Urinary bladder (tissue), 4 donors: ENCODE measurements around the gene CDC42BPB. TPM values are rescaled to one million over a fixed set of nuclear protein-coding genes. Genes with fewer than 3 reads are reported as not detected.

Experiments
- DNase-seq: peaks from one replicate; pipeline ENCODE4 v3.0.0-alpha.2; 2015; ENCODE audit errors: extremely low spot score
- H3K27ac ChIP-seq: one replicate; pipeline ENCODE4 v1.5.1; 2013; ENCODE audit warnings: low read depth, mild to moderate bottlenecking, moderate library complexity
- H3K36me3 ChIP-seq: one replicate; pipeline ENCODE4 v1.6.1; 2013; ENCODE audit warnings: mild to moderate bottlenecking, moderate library complexity; ENCODE audit not compliant: insufficient read depth
- H3K4me1 ChIP-seq: one replicate; pipeline ENCODE4 v1.6.1; 2013; ENCODE audit warnings: mild to moderate bottlenecking, moderate library complexity; ENCODE audit not compliant: insufficient read depth
- H3K4me3 ChIP-seq: one replicate; pipeline ENCODE4 v1.5.1; 2013; ENCODE audit warnings: low read depth, low read length
- WGBS: extraction: QIAGEN DNeasy Blood & Tissue Kit; methylation state at CpG from one replicate; pipeline ENCODE4 v1.1.7; 2013; 5-methylcytosine and 5-hydroxymethylcytosine counted together
- polyA plus RNA-seq: library from polyadenylated mRNA; stranded (reverse); fragments of 200-250 nt; gene quantifications from one replicate; pipeline ENCODE4 v1.2.3, GENCODE V29; 2013
- total RNA-seq: library from RNA; depleted of rRNA; stranded (reverse); fragments of >200 nt; gene quantifications from one replicate; pipeline ENCODE4 v1.2.3, GENCODE V29; 2014
- donor health status: healthy with polysubstance abuse.
- donor health status: healthy.

CDC42BPB gene
- total and polyA plus RNA-seq, 2 donors, result 68.9 to 74.4 TPM

DNA sequence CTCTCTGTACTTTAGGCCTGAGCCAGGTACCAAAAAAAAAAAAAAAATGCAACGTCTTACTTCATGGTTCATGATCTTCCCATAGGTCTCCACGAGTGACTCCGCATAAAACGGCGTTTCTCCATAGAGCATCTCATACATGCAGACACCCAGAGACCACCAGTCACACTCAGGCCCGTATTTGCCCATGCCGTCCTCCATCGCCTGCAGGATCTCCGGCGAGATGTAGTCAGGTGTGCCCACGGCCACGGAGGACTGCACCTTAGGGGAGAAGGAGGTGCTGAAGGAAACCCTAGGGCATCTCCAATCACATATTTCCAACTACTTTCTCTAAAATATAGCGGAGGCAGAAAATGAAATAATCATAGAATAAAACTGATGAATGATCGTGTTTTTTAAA lies 73.9 kb downstream of the CDC42BPB start:
- WGBS, result 95% methylated on average over 14 of the region's 14 CpGs
- no peaks in the 10 kb centered on the region for H3K4me1 ChIP-seq
- DNase-seq, result no peak
- no peak overlapping the region for H3K4me3 ChIP-seq
- peaks cover 2% of the 10 kb centered on the region for H3K36me3 ChIP-seq
- H3K27ac ChIP-seq, result no peak overlapping the region

GRCh38 chr14:102982852-102983470 lies 74.4 kb downstream of the CDC42BPB start:
- Histone ChIP-seq H3K36me3 (peaks cover 2% of the 10 kb centered on the region), H3K27ac (no peak overlapping the region), H3K4me1 (no peaks in the 10 kb centered on the region), H3K4me3 (no peak overlapping the region)
- DNase-seq, result no peak
- 88% methylated on average over 15 of the region's 15 CpGs for WGBS

- no peak overlapping the region for H3K27ac ChIP-seq
- no peak overlapping the region for H3K4me3 ChIP-seq
- DNase-seq, result no peak
- H3K36me3 ChIP-seq, result peaks cover 2% of the 10 kb centered on the region
- H3K4me1 ChIP-seq, result no peaks in the 10 kb centered on the region
- 88% methylated on average over 8 of the region's 8 CpGs for WGBS
Measured at GRCh38 chr14:102980409-102980810, 76.9 kb downstream of the CDC42BPB start.

DNA sequence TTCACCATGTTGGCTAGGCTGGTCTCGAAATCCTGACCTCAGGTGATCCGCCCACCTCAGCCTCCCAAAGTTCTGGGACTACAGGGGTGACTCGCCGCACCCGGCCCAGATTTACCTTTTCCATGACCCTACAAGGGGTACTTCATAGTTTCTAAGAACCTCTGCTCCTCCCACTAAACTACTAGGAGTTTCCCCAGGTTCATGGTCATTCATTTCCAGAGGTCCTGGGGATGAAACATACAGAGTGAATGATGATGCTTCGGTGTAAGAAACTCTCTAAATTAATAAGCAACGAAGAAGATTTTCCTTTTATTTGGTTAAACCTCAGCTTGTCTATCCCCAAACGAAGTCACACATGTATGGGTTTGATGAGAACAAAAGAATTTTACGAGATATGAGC lies 77.9 kb downstream of the CDC42BPB start:
- H3K4me1 ChIP-seq, result no peaks in the 10 kb centered on the region
- H3K36me3 ChIP-seq, result peaks cover 2% of the 10 kb centered on the region
- no peak for DNase-seq
- WGBS, result 97% methylated on average over 9 of the region's 9 CpGs
- no peak overlapping the region for H3K27ac ChIP-seq
- no peak overlapping the region for H3K4me3 ChIP-seq

- no peak overlapping the region for H3K27ac ChIP-seq
- H3K4me3 ChIP-seq, result no peak overlapping the region
- H3K36me3 ChIP-seq, result peaks cover 2% of the 10 kb centered on the region
- no peaks in the 10 kb centered on the region for H3K4me1 ChIP-seq
- no peak for DNase-seq
- 85% methylated on average over 8 of the region's 8 CpGs for WGBS
Measured at GRCh38 chr14:102977475-102977874, 79.9 kb downstream of the CDC42BPB start.

DNA sequence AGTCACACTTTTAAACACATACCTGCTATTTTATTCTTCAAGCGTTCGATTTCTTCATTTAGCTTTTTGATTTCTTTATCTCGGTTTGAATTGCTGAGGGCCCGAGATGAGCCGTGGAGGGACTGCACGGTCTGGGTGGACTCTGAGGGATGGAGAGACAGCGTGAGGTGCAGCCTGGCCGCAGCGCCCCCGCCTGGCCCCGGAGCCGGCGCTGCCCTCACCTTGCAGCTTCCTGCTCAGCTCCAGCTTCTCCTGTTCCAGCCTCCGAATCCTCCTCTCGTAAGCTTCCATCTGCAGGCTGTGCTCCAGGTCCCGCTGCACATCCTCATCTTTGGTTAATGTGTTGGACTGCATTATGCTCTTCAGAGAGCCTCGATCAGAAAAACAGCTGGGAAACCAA lies 81.7 kb downstream of the CDC42BPB start:
- Histone ChIP-seq H3K27ac (no peak overlapping the region), H3K36me3 (peaks cover 2% of the 10 kb centered on the region), H3K4me3 (no peak overlapping the region), H3K4me1 (no peaks in the 10 kb centered on the region)
- WGBS, result 91% methylated on average over 17 of the region's 17 CpGs
- DNase-seq, result no peak

- H3K36me3 ChIP-seq, result peaks cover 5% of the 10 kb centered on the region
- no peak overlapping the region for H3K4me3 ChIP-seq
- 80% methylated on average over 22 of the region's 22 CpGs for WGBS
- no peak overlapping the region for H3K27ac ChIP-seq
- H3K4me1 ChIP-seq, result no peaks in the 10 kb centered on the region
- DNase-seq, result no peak
Measured at GRCh38 chr14:102973706-102974285, 83.6 kb downstream of the CDC42BPB start.

DNA sequence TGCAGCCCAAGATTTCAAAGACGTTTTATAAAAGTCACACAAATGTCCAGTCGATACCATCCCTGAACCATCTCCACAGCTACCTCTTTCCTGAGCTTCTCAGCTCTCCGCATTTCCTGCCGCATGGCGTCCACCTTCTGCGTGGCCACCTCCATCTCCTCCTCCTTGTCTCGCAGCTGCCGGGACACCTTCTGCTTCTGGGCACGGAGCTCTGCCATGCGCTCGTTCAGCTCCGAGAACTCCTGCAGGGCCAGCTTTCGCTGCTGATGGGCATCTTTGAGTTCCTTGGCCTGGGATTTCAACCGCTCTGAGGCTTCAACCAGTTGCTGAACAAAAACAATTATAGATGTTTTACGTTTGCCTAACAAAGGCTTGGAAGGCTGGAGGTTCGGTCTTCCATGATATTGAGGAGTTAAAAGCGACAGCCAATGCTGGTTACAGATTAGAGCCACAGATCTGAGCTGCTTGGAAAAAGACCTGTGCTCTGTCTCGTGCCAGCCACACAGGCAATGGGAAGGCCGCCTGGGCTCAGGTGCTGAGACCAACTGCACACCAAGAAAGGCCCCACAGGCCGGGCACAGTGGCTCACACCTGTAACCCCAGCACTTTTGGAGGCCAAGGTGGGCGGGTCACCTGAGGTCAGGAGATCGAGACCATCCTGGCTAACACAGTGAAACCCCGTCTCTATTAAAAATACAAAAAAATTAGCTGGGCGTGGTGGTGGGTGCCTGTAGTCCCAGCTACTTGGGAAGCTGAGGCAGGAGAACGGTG lies 85.3 kb downstream of the CDC42BPB start:
- H3K27ac ChIP-seq, result no peak overlapping the region
- no peaks in the 10 kb centered on the region for H3K4me1 ChIP-seq
- peaks cover 7% of the 10 kb centered on the region for H3K36me3 ChIP-seq
- WGBS, result 95% methylated on average over 25 of the region's 25 CpGs
- H3K4me3 ChIP-seq, result no peak overlapping the region
- no peak for DNase-seq

- H3K4me3 ChIP-seq, result no peak overlapping the region
Measured at GRCh38 chr14:102971314-102971713, 86.0 kb downstream of the CDC42BPB start.

DNA sequence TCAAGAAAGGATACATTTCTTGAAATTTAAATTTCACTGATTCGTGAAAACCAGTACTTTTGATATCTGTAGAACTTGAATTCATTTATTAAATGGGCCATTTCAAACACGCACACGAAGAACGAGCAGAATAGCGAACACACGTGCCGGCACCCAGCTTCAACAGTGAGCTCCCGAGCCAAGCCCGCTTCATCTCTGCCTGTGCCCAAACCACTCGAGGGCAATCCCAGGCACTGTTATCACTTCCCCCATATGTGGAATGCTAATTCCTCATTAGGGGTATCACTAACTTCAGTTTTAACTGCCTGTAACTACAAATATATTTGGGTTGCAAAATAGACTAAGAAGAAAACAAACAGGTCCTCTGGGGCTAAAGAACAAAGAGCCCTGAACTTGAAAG lies 86.9 kb downstream of the CDC42BPB start:
- Histone ChIP-seq H3K27ac (no peak overlapping the region), H3K36me3 (peaks cover 7% of the 10 kb centered on the region), H3K4me3 (no peak overlapping the region), H3K4me1 (no peaks in the 10 kb centered on the region)
- DNase-seq, result no peak
- WGBS, result 90% methylated on average over 10 of the region's 10 CpGs

More at GRCh38 chr14:102971314-102971713, 86.0 kb downstream of the CDC42BPB start:
- 93% methylated on average over 9 of the region's 9 CpGs for WGBS
- Histone ChIP-seq H3K36me3 (peaks cover 7% of the 10 kb centered on the region), H3K27ac (no peak overlapping the region), H3K4me1 (no peaks in the 10 kb centered on the region)
- no peak for DNase-seq

- 89% methylated on average over 11 of the region's 11 CpGs for WGBS
- H3K27ac ChIP-seq, result no peak overlapping the region
- no peak overlapping the region for H3K4me3 ChIP-seq
- H3K36me3 ChIP-seq, result peaks cover 7% of the 10 kb centered on the region
- no peaks in the 10 kb centered on the region for H3K4me1 ChIP-seq
- no peak for DNase-seq
Measured at GRCh38 chr14:102969901-102970300, 87.4 kb downstream of the CDC42BPB start.

- Histone ChIP-seq H3K36me3 (peaks cover 7% of the 10 kb centered on the region), H3K4me3 (no peak overlapping the region), H3K27ac (no peak overlapping the region), H3K4me1 (no peaks in the 10 kb centered on the region)
- WGBS, result 94% methylated on average over 26 of the region's 26 CpGs
- no peak for DNase-seq
Measured at GRCh38 chr14:102969060-102969791, 88.1 kb downstream of the CDC42BPB start.

DNA sequence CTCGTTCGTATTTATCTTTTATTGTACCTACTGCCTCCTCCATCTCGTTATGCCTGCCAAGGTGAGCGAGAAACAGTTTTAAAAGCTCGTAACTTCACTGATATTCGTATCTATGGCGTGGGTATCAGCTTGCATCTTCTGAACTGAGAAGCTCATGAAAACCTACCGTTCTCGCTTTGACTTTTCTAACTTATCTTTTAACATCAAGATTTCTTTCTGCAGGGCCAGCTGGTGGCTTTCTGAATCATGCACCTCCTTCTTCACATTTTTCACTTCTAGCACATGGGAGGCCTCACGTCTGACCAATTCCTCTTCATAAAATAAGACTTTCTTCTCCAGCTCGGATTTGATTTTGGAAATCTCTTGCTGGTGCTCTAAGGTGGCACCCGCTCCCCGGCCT lies 89.0 kb downstream of the CDC42BPB start:
- no peaks in the 10 kb centered on the region for H3K4me1 ChIP-seq
- H3K36me3 ChIP-seq, result peaks cover 9% of the 10 kb centered on the region
- no peak overlapping the region for H3K27ac ChIP-seq
- DNase-seq, result no peak
- 92% methylated on average over 13 of the region's 13 CpGs for WGBS
- H3K4me3 ChIP-seq, result no peak overlapping the region

- no peak for DNase-seq
- WGBS, result 94% methylated on average over 14 of the region's 14 CpGs
- Histone ChIP-seq H3K27ac (no peak overlapping the region), H3K4me3 (no peak overlapping the region), H3K36me3 (peaks cover 11% of the 10 kb centered on the region), H3K4me1 (no peaks in the 10 kb centered on the region)
Measured at GRCh38 chr14:102967506-102967795, 89.9 kb downstream of the CDC42BPB start.
